ENCODE data around the gene HMCES. TPM values are rescaled to one million over a fixed set of nuclear protein-coding genes. Genes with fewer than 3 reads are reported as not detected.

Gene HMCES
- total RNA-seq, 2 donors from 2014 or later: 32.7 to 38.9 TPM

DNA sequence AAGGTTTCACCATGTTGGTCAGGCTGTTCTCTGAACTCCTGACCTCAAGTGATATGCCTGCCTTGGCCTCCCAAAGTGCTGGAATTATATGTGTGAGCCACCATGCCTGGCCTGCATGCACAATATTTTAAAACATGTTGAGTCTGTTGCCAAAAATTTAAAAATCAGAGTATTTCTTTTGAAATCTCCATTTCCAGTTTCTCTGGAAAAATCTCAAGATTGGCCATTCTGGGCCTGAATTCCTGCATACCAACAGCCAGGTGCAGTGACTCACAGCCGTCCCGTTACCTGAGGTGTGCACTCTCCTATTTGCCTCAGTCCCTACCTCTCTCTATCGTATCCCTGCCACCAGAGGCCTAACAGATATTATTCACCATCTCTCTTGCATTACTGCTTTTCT lies 44.2 kb upstream of the HMCES start:
- no peak for DNase-seq (ENCODE audit: low spot score)
- Histone ChIP-seq H3K4me1 (peaks cover 0 to 15% of the 10 kb centered on the region in 2 donors), H3K9me3 (no peaks in the 10 kb centered on the region), H3K27ac (no peak overlapping the region), H3K36me3 (no peaks in the 10 kb centered on the region), H3K4me3 (no peak overlapping the region), H3K27me3 (no peaks in the 10 kb centered on the region)
- TF ChIP-seq CTCF (IDR thresholded peaks at IDR 0.05): no peak

- Histone ChIP-seq H3K4me1 (peaks cover 0 to 19% of the 10 kb centered on the region in 2 donors), H3K27ac (no peak overlapping the region), H3K4me3 (no peak overlapping the region), H3K9me3 (no peaks in the 10 kb centered on the region), H3K36me3 (no peaks in the 10 kb centered on the region), H3K27me3 (no peaks in the 10 kb centered on the region)
- DNase-seq (ENCODE audit: low spot score): no peak
- no peak for TF ChIP-seq CTCF (IDR thresholded peaks at IDR 0.05)
Measured at GRCh38 chr3:129235344-129235917, 43.2 kb upstream of the HMCES start.

DNA sequence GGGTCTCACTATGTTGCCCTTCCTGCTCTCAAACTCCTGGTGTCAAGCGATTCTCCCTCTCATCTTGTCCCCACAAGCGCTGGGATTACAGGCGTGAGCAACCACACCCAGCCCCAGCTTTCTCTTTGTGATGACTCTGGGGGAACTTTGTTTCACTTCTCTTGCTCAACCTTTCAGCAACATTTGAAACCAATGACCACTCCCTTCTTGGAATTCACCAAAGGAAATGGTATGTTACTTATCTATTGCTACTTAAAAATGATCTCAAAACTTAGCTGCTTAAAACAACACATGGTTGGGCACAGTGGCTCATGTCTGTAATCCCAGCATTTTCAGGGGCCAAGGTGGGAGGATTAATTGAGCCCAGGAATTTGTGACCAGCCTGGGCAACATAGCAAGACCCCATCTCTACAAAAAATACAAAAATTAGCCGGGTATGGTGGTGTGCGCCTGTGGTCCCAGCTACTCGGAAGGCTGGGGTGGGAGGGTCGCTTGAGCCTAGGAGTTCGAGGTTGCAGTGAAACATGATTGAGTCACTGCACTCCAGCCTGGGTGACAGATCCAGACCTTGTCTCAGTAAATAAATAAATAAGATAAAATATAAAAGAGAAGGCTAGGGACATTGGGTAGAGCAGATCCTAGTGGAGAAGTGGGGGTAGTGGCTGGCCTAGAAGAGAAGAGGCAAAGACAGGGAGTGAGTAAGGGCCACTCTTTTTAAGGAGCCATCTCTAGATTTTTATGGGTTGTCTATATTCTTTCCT lies 39.5 kb upstream of the HMCES start:
- H3K36me3 ChIP-seq: no peaks in the 10 kb centered on the region
- no peak for TF ChIP-seq CTCF (IDR thresholded peaks at IDR 0.05)
- H3K27me3 ChIP-seq: no peaks in the 10 kb centered on the region
- H3K4me3 ChIP-seq: no peak overlapping the region
- peak overlapping the region in 1 of 2 donors; percentile 5 for H3K27ac ChIP-seq
- H3K9me3 ChIP-seq: no peaks in the 10 kb centered on the region
- H3K4me1 ChIP-seq: peaks cover 0 to 23% of the 10 kb centered on the region in 2 donors
- peak; percentile 67 for DNase-seq (ENCODE audit: low spot score)

DNA sequence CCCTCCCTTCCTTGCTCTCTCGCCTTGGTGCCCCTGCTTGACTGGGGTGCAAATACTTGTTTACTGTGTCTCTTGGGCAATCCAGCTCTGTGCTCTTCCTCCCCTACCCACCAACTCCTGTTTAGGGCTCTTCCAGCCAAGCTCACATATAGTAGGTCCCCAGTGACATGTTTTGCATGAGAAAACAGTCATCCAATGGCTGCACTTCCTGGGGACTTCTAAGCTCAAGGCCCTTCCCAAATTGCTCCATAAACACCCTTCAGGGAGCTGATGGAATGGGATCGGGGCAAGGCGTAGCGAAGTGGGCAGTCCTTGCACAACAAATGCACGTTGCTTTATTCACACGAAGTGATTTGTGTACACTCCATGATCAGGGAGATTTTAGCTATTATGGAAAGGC lies 38.7 kb upstream of the HMCES start:
- no peak overlapping the region for H3K27ac ChIP-seq

GRCh38 chr3:129240436-129240835 lies 38.2 kb upstream of the HMCES start:
- H3K27me3 ChIP-seq: no peaks in the 10 kb centered on the region
- no peak for TF ChIP-seq CTCF (IDR thresholded peaks at IDR 0.05)
- DNase-seq (ENCODE audit: low spot score): no peak
- no peaks in the 10 kb centered on the region for H3K9me3 ChIP-seq
- no peak overlapping the region for H3K4me3 ChIP-seq
- H3K4me1 ChIP-seq: peaks cover 0 to 27% of the 10 kb centered on the region in 2 donors
- H3K36me3 ChIP-seq: no peaks in the 10 kb centered on the region
- H3K27ac ChIP-seq: peak overlapping the region in 1 of 2 donors; percentile 23

More for the DNA sequence above, 38.7 kb upstream of the HMCES start:
- Histone ChIP-seq H3K4me1 (peaks cover 0 to 23% of the 10 kb centered on the region in 2 donors), H3K9me3 (no peaks in the 10 kb centered on the region), H3K4me3 (no peak overlapping the region), H3K36me3 (no peaks in the 10 kb centered on the region), H3K27me3 (no peaks in the 10 kb centered on the region)
- TF ChIP-seq CTCF (IDR thresholded peaks at IDR 0.05): no peak
- no peak for DNase-seq (ENCODE audit: low spot score)
